Subcutaneous adipose tissue (tissue), 4 donors: ENCODE measurements around the gene CRYBB2. TPM values are rescaled to one million over a fixed set of nuclear protein-coding genes. Genes with fewer than 3 reads are reported as not detected.

ENCODE experiments used
- CTCF ChIP-seq: fragments of 450-650 bp; IDR thresholded peaks from one replicate; pipeline ENCODE4 v1.5.1; 2016; ENCODE audit warnings: low read depth, mild to moderate bottlenecking, control low read depth, antibody characterized with exemption, moderate library complexity
- total RNA-seq, 4 donors: library from RNA; depleted of rRNA; stranded (reverse); fragments of >200 nt; gene quantifications; one replicate each; pipeline ENCODE4 v1.1.0, GENCODE V29; 2016

The CRYBB2 gene
- total RNA-seq, 4 donors from 2014 or later = not detected

GRCh38 chr22:25193130-25193529 is 26.3 kb upstream of the CRYBB2 start:
- no peak for TF ChIP-seq CTCF

DNA sequence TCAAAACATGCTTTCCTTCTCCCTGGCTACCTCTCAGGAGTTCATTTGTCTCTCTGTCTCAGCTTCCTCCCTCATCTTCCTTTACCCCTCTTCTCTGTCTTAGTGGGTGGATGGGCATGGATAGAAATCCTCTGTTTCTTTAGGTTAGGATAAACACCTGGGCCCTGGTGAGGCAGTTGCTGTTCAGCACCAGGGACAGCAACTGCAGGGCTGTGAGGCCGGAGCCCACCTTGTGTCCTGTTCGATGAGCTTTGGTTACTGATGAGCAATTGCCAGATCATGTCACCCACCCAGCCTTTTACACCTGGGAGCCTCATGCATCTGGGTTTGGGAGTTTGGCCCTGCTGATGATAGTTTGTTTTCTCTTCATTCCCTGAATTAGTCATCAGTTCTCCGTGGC is 25.9 kb upstream of the CRYBB2 start:
- TF ChIP-seq CTCF = no peak

DNA sequence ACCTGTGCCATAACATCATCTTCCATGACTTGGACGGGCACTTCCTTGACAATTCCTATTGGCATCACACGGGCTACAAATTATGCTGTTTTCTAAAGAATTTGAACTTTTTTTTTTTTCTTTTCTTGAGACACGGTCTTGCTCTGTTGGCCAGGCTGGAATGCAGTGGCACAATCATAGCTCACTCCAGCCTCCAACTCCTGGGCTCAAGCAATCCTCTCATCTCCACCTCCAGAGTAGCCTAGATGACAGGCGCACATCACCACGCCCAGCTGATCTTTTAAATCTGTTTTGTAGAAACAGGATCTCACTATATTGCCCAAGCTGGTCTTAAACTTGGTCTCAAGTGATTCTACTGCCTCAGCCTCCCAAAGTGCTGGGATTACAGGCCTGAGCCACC is 23.1 kb upstream of the CRYBB2 start:
- no peak for TF ChIP-seq CTCF

DNA sequence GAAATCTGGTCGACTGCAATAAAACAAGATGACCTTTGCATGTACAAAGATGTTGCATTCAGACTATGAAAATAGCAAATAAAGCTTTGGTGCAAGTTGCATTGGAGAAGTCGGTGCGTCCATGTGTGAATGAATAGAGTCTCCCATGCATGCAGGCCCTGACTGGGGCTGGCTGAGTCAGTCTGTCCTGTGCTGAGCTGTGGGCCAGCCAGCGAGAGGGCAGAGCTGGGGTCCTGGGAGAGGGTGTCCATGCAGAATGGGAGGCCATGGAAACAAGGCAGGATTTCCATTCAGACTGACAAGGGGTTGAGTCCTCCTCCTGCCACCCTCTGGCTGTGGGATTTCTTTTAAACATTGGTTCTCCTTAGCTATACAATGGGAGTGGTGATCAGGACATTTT is 22.1 kb upstream of the CRYBB2 start:
- no peak for TF ChIP-seq CTCF

- no peak for TF ChIP-seq CTCF
Observed at GRCh38 chr22:25199731-25200520, 19.5 kb upstream of the CRYBB2 start, which contains the start of gene CRYBB3. TSS of gene CRYBB3 (plus strand) at chr22:25199858. CDS start at chr22:25201397, 1,539 bp downstream.

DNA sequence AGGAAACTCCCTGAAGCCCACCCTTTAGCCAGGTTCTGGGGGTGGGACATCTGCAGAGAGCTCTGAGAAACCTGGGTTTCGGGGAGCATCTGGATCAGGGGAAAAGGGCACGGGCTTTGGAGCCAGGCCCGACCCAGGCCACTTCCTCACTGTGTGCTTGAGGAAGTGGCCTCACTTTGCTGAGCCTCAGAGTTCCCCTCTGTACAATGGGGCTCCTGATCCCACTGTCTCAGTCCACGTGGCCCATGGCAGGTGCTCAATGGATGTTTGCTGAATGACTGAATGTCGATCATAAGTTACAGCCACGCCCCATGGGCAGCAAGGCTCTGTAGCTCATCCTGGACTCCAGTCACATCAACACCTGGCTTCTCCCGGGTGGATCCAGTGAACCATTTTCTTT is 18.5 kb upstream of the CRYBB2 start:
- TF ChIP-seq CTCF = no peak

DNA sequence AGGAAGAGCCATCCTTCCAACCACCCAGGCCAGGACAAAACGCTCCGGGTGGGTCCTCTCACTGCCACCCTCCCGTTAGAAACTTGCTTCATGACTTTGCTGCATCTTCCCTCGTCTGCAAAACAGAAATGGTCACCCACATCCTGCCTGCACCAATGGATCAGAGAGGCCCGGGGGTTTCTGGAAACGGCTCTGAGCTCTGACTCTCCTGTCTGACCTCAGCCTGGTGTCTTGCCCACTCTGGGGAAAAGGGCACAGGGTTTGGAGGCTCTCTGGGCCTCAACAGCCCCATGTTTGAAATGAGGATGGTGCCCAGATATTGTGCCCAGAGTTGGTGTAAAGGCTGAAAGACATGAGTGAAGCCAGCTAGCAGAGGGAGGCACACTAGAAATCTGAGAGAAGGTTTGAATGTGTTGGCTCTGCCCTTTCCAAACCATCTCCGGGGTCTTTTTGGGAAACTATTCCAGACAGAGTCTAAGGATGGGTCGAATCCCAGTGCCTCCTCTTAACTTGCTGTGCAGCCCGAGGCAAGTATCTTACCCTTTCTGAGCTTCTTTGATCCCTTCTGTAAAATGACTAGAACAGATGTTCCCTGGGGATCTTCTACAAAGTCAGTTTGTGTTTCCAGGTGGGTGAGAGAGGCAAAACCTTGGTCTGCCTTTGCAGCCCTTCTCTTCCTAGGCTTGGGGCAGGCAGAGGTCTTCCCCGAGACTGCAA is 17.7 kb upstream of the CRYBB2 start:
- no peak for TF ChIP-seq CTCF
